GM12891 (cell line): ENCODE measurements around the gene PDGFC.
"Not testable (repeated sequence)": the region's sequence is repeated elsewhere in the genome, so short reads cannot be mapped to it uniquely, and the experiment has no call there.

Source experiments
- DNase-seq: peaks from one replicate; pipeline ENCODE4 v3.0.0; 2011; ENCODE audit warnings: low spot score; ENCODE audit not compliant: insufficient read length
- FAIRE-seq: peaks from 2 replicates; lab custom pipeline; 2011; peaks lifted over from hg19 to GRCh38; lab: Jason Lieb, UNC
- PAX5 ChIP-seq: IDR thresholded peaks from 2 replicates; pipeline ENCODE4 v1.6.1; 2011; ENCODE audit warnings: low read length, moderate library complexity, mild to moderate bottlenecking; ENCODE audit not compliant: insufficient read depth, severe bottlenecking
- POLR2A ChIP-seq: IDR thresholded peaks from 2 replicates; pipeline ENCODE4 v1.6.1; 2011; ENCODE audit warnings: low read depth, low read length, control low read depth
- POLR2AphosphoS5 ChIP-seq: IDR thresholded peaks from 2 replicates; pipeline ENCODE4 v1.6.1; 2011; ENCODE audit warnings: low read depth, low read length, control low read depth
- POU2F2 ChIP-seq: IDR thresholded peaks from 2 replicates; pipeline ENCODE4 v1.6.1; 2011; ENCODE audit warnings: low read depth, mild to moderate bottlenecking, control low read depth, low read length, moderate library complexity
- SPI1 ChIP-seq: IDR thresholded peaks from 2 replicates; pipeline ENCODE4 v1.6.1; 2011; ENCODE audit warnings: low read depth, low read length, control low read depth
- TAF1 ChIP-seq: IDR thresholded peaks from 2 replicates; pipeline ENCODE4 v1.6.1; 2011; ENCODE audit warnings: low read depth, low read length, control low read depth

Gene PDGFC

DNA sequence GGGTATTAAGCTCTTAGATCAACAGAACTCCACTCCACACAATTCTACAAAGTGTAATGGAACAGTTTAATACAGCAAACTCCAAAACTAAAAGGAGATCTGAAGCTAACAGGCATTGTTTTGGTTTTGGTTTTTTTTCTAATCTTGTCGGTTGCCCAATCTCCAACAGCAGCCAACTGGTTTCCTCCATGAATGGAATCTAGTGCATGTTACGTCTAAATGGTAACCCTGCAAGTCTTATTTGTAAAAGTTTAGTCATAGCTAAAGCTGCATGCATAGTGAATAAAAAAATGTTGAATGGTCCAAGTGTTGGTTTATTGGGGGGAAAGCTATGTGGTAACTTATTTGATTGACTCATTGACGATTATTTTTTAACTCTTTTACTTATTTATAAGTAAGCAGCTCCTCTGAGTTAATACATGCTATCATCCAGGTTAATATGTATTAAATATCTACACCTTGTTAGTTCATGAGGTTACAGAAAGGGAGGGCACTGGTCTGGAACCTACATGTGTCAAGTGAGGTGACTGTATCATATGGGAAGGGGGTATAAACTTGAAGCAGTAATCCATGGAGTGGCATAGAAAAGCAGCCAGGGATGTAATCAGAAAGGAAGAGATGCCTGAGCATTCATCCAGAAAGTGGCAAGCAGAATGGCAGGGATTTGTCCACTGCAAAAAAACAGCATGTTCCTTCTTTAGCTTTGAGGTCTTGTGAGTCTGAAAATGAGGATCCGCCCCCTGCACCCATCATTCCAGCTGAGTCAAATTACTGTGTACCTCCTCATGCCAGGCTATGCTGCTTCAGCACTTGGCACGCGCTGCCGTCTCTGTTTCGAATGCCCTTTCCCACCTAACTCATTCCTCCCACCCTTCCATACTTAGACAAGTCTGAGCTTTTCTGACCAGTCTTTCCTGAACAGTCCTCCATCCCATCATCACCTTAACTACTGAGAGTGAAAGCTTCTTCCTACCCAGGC, 81.7 kb downstream of the PDGFC start:
- DNase-seq, result no peak
- TF ChIP-seq TAF1, result no peak
- TF ChIP-seq POU2F2, result no peak
- TF ChIP-seq PAX5, result no peak
- no peak for TF ChIP-seq POLR2A
- no peak for TF ChIP-seq POLR2AphosphoS5
- no peak for TF ChIP-seq SPI1
- no peak for FAIRE-seq

DNA sequence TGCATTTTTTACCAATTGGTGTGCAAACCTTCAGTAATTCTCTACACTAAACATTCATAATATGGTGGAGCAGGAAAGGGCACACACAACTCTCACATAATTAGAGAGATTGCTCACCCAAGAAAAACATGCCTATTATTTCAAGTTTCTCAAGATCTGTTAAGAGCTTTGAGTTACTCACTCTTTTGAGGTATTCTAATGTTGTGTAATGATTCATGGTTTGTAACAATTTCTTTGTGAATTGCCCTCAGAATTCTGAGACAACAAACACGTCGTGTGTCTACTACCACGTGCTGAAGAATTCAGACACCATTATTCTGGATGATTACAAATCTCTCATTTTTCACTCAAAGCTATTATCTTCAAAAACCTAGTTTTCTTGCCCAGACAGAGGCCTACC, 82.8 kb downstream of the PDGFC start:
- DNase-seq (no peak), FAIRE-seq (no peak)
- no peak for TF ChIP-seq PAX5
- no peak for TF ChIP-seq SPI1
- TF ChIP-seq TAF1, result no peak
- no peak for TF ChIP-seq POLR2AphosphoS5
- no peak for TF ChIP-seq POU2F2
- TF ChIP-seq POLR2A, result no peak

DNA sequence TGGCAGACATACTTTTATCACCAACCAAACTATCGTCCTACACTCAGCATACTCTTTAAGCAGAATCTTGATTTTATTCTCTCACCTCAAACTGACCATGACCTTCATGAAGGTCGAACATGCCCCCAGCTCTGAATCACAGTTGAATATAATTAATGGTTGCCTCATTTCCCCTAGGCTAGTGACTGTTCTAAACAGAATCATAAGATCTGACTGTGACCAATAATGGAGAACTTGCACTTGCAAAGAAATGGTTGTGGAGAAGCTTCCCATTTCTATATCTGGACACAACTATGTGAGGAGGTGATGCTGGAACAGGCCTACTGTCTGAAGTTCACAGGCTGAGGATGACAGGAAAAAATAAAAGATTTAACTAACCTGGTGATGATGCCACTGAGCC, 85.1 kb downstream of the PDGFC start:
- FAIRE-seq, result no peak
- TF ChIP-seq POLR2A (no peak), PAX5 (no peak), TAF1 (no peak), POU2F2 (no peak), SPI1 (no peak), POLR2AphosphoS5 (no peak)
- no peak for DNase-seq

DNA sequence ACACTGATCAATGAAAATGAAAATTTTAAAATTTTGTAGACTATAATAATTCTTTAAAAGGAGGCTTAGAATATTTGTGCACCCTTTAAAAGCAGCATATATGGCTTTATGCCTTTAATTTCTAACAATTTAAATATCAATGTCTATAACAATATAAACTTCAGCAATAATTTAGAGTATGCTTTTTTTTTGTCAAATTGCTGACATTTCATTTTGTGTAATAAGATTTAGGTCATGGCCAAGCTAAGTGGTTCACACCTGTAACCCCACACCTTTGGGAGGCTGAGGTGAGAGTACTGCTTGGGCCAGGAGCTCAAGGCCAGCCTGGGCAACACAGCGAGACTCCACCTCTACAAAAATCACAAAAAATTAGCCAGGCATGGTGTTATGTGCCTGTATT, 86.2 kb downstream of the PDGFC start:
- FAIRE-seq (no peak), DNase-seq (no peak)
- TF ChIP-seq SPI1 (no peak), PAX5 (no peak), POLR2AphosphoS5 (no peak), TAF1 (no peak), POU2F2 (no peak), POLR2A (no peak)

DNA sequence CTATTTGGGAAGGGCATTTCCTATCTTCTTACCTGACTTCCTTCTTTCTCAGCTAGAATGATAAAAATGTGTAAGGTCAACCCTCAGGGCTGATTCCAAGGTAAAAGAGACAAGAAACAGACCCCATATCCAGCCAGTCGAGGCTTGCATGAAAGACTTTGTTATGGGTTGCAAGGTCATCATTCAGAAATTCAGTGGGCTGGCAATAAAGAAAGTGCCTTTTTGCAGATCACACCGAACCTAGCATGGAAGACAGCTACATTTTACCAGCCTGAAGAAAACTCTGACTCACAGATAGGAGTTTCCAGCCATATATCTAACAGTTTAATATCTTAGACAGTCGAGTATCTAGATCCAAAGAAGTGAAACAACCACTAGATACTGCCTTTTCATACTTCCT, 87.4 kb downstream of the PDGFC start:
- TF ChIP-seq POU2F2 (no peak), PAX5 (no peak), POLR2A (no peak), SPI1 (no peak), POLR2AphosphoS5 (no peak), TAF1 (no peak)
- FAIRE-seq, result no peak
- DNase-seq, result no peak

DNA sequence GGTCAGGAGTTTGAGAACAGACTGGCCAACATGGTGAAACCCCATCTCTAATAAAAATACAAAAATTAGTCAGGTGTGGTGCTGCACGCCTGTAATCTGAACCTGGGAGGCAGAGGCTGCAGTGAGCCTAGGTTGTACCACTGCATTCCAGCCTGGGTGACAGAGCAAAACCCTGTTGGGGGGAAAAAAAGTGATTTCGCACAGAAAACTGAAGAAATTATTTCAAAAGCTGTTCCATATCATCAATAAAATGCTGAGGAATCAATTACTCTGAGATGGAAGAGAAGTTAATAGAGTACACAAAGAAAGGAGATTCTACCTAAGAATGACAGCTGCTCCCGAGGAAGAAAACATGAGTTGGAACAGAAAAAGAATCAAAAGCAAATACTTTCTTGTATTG, 95.9 kb downstream of the PDGFC start:
- TF ChIP-seq TAF1 (no peak), POU2F2 (no peak), POLR2A (no peak), SPI1 (no peak)
- no peak for FAIRE-seq
- no peak for DNase-seq

DNA sequence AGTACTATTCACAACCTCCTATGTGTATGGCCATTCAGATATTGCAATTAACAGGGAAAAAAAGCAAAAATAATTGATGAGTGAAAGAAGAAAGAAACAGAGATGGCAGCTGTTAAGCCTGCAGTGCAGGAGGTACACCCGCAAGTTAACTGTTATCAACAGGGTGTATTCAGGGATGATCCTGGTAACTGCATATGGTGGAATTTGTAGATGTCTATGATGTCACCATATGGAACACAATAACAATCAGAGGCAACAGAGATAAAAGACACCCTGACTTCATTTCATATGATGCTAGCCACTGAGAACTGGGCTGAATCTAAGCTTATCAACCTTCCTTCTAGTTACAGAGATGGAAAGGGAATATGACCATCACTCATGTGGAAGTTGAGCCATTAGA, 96.5 kb downstream of the PDGFC start:
- no peak for TF ChIP-seq POLR2A
- TF ChIP-seq POU2F2, result no peak
- TF ChIP-seq POLR2AphosphoS5, result no peak
- no peak for TF ChIP-seq TAF1
- no peak for TF ChIP-seq PAX5
- TF ChIP-seq SPI1, result no peak
- FAIRE-seq (no peak), DNase-seq (no peak)

DNA sequence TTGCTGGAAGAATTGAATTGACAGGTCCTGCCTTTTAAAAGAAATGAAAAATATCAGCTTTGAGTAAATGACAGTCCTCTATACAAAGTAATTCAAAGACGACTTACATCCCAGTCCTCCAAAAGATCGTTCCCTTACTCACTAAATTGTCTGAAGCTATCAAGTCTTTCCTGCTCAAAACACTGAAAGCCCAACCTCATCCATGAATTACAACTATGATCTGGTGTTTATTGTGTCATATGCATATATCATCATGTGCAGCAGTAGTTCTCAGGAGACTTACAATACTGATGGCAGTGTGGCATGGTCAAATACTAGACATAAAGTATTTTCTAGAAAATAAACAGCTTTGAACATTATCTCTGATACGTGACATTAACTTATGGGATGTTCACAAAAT, 97.8 kb downstream of the PDGFC start:
- DNase-seq, result no peak
- TF ChIP-seq POU2F2 (no peak), TAF1 (no peak), POLR2A (no peak), POLR2AphosphoS5 (no peak), PAX5 (no peak), SPI1 (no peak)
- no peak for FAIRE-seq

DNA sequence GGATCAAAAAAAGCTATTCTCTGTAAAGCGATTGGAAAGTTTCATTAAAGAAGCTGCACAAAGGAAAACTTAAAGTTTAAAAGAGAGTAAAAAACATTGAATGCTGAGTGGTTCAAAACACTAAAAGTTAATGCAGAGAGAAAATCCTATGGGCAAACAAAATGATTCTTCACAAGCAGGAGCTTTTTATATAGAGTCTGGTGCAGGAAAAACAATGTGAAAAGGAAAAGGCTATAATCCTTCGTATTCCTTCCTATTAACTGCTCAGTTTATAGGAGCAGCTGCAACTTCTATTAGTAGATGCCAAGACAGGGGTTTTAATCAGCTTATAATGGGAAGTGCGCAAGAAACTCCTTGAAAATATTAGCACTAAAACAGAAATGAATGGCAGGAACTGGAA, 100.7 kb downstream of the PDGFC start:
- FAIRE-seq (no peak), DNase-seq (no peak)
- no peak for TF ChIP-seq POLR2A
- no peak for TF ChIP-seq SPI1
- no peak for TF ChIP-seq TAF1
- TF ChIP-seq POLR2AphosphoS5, result no peak
- TF ChIP-seq POU2F2, result no peak
- TF ChIP-seq PAX5, result no peak

DNA sequence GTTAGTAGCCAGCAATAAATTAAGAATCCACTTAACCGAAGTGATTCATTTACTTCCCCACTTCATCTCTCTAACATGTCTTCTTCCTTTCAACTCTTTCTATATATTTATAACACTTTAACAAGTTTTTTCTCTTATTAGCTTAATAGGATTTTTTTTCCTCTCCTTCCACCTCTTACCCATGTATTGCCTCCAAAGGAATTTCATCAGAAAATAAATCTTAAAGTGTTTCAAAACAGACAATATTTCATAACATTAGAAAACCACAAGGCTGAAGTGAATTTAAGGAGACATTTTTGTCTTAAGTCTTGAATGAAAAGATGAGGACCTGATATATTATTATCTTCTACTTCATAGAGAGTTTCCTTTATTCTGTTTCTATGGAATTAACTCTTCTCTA, 101.5 kb downstream of the PDGFC start:
- no peak for FAIRE-seq
- TF ChIP-seq TAF1 (no peak), PAX5 (no peak), SPI1 (no peak), POLR2A (no peak), POLR2AphosphoS5 (no peak), POU2F2 (no peak)

DNA sequence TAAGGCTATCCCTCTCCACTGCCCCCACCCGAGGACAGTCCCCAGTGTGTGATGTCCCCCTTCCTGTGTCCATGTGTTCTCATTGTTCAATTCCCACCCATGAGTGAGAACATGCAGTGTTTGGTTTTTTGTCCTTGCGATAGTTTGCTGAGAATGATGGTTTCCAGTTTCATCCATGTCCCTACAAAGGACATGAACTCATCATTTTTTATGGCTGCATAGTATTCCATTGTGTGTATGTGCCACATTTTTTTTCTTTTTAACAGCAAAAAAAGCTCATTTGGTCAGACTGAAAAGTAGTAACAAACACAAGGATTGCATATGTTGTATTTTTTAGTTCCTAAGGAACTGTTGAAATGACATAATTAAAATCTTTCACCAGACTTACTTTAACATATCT, 105.5 kb downstream of the PDGFC start:
- DNase-seq, FAIRE-seq: not testable (repeated sequence)

More for the DNA sequence above, 101.5 kb downstream of the PDGFC start:
- DNase-seq, result no peak
